GM21515 (cell line): Measurements from ENCODE around the gene TMPRSS15.

Experiments used
- ATAC-seq: cut with Tn5 transposase; IDR thresholded peaks from one replicate; pipeline ENCODE4 v1.9.1; 2021; ENCODE audit not compliant: unreplicated experiment

Gene TMPRSS15

GRCh38 chr21:18350216-18350615 is 53.4 kb downstream of the TMPRSS15 start:
- no peak for ATAC-seq

GRCh38 chr21:18349468-18349867 is 54.1 kb downstream of the TMPRSS15 start:
- ATAC-seq = no peak

GRCh38 chr21:18340387-18340942 is 63.1 kb downstream of the TMPRSS15 start:
- ATAC-seq = no peak

- no peak for ATAC-seq
Measured at GRCh38 chr21:18335651-18336236, 67.8 kb downstream of the TMPRSS15 start.

- ATAC-seq = no peak
Measured at GRCh38 chr21:18334066-18334465, 69.5 kb downstream of the TMPRSS15 start.

- ATAC-seq = no peak
Measured at GRCh38 chr21:18318156-18318555, 85.4 kb downstream of the TMPRSS15 start.

GRCh38 chr21:18298228-18298627 is 105.4 kb downstream of the TMPRSS15 start:
- ATAC-seq = no peak

GRCh38 chr21:18294100-18294499 is 109.5 kb downstream of the TMPRSS15 start:
- no peak for ATAC-seq

- no peak for ATAC-seq
Measured at GRCh38 chr21:18289876-18290275, 113.7 kb downstream of the TMPRSS15 start.

GRCh38 chr21:18285379-18285778 is 118.2 kb downstream of the TMPRSS15 start:
- ATAC-seq = no peak

- ATAC-seq = no peak
Measured at GRCh38 chr21:18275781-18276180, 127.8 kb downstream of the TMPRSS15 start.

GRCh38 chr21:18274370-18274769 is 129.2 kb downstream of the TMPRSS15 start:
- no peak for ATAC-seq

GRCh38 chr21:18273400-18273799 is 130.2 kb downstream of the TMPRSS15 start:
- no peak for ATAC-seq

- no peak for ATAC-seq
Measured at GRCh38 chr21:18269856-18270255, 133.7 kb downstream of the TMPRSS15 start.

GRCh38 chr21:18268906-18269305 is 134.7 kb downstream of the TMPRSS15 start:
- ATAC-seq = no peak

- no peak for ATAC-seq
Measured at GRCh38 chr21:18267496-18267895, 136.1 kb downstream of the TMPRSS15 start.

- no peak for ATAC-seq
Measured at GRCh38 chr21:18265944-18266343, 137.6 kb downstream of the TMPRSS15 start.

- ATAC-seq = no peak
Measured at GRCh38 chr21:18253799-18254198, 149.8 kb downstream of the TMPRSS15 start.

GRCh38 chr21:18253221-18253620 is 150.4 kb downstream of the TMPRSS15 start:
- ATAC-seq = no peak

- ATAC-seq = no peak
Measured at GRCh38 chr21:18252680-18253079, 150.9 kb downstream of the TMPRSS15 start.

GRCh38 chr21:18252256-18252655 is 151.3 kb downstream of the TMPRSS15 start:
- ATAC-seq = no peak

GRCh38 chr21:18251065-18251464 is 152.5 kb downstream of the TMPRSS15 start:
- ATAC-seq = no peak

GRCh38 chr21:18249672-18250071 is 153.9 kb downstream of the TMPRSS15 start:
- no peak for ATAC-seq
